HepG2 (cell line): Measurements from ENCODE around the gene RAB3C. TPM values are rescaled to one million over a fixed set of nuclear protein-coding genes. Genes with fewer than 3 reads are reported as not detected.
A peak's percentile ranks its signal among the peaks of the same experiment; 100 is the strongest.

ENCODE experiments used
- CCAR2 ChIP-seq: fragments of 200-400 bp; formaldehyde crosslinking; optimal IDR thresholded peaks from 2 replicates; pipeline ENCODE3; 2018; ENCODE audit warnings: low read depth, mild to moderate bottlenecking, low read length, moderate library complexity
- IKZF4 ChIP-seq: sonication (generic); formaldehyde crosslinking; IDR thresholded peaks from 2 replicates; pipeline ENCODE4 v1.5.1; 2020; ENCODE audit warnings: borderline replicate concordance, mild to moderate bottlenecking, low read depth, missing genetic modification reagents; ENCODE audit errors: not compliant biosample characterization
- SNRNP70 ChIP-seq: fragments of 200-400 bp; formaldehyde crosslinking; IDR thresholded peaks from 2 replicates; pipeline ENCODE4 v1.6.1; 2017; ENCODE audit warnings: mild to moderate bottlenecking, low read depth, low read length, moderate library complexity
- SOX13 ChIP-seq, 3 experiments: fragments of 450-650 bp in 1 of 3; sonication (generic) in 1 of 3; formaldehyde crosslinking in 1 of 3; IDR thresholded peaks in 2 of 3; conservative IDR thresholded peaks in 1 of 3; 2 replicates each; pipeline versions ENCODE4 v1.5.0 to v1.6.1; 2016 to 2020; ENCODE audit warnings: antibody characterized with exemption in 1 of 3, mild to moderate bottlenecking in 1 of 3, missing compliant biosample characterization in 1 of 3, missing genetic modification reagents in 1 of 3, moderate library complexity in 1 of 3
- ZBTB8A ChIP-seq: sonication (generic); formaldehyde crosslinking; IDR thresholded peaks from 2 replicates; pipeline ENCODE4 v1.4.0; 2020; ENCODE audit warnings: mild to moderate bottlenecking, low read depth, missing genetic modification reagents, borderline replicate concordance
- ZFP41 ChIP-seq: sonication (generic); formaldehyde crosslinking; IDR thresholded peaks from 2 replicates; pipeline ENCODE4 v1.4.0; 2020; ENCODE audit warnings: mild to moderate bottlenecking, missing genetic modification reagents, borderline replicate concordance
- ZFY ChIP-seq: sonication (generic); formaldehyde crosslinking; IDR thresholded peaks from 2 replicates; pipeline ENCODE4 v1.4.0; 2020; ENCODE audit warnings: missing genetic modification reagents
- ZNF329 ChIP-seq: sonication (generic); formaldehyde crosslinking; IDR thresholded peaks from 2 replicates; pipeline ENCODE4 v1.9.0; 2021; ENCODE audit warnings: low read depth, mild to moderate bottlenecking, missing genetic modification reagents
- ZNF605 ChIP-seq: sonication (generic); formaldehyde crosslinking; IDR thresholded peaks from 2 replicates; pipeline ENCODE4 v1.8.0; 2022; ENCODE audit warnings: mild to moderate bottlenecking, missing genetic modification reagents
- ZNF7 ChIP-seq: IDR thresholded peaks from 2 replicates; pipeline ENCODE4 v1.6.1; 2016; ENCODE audit warnings: missing biosample characterization, missing genetic modification reagents
- ZNF761 ChIP-seq: sonication (generic); formaldehyde crosslinking; conservative IDR thresholded peaks from 2 replicates; pipeline ENCODE4 v1.4.0; 2020; ENCODE audit warnings: mild to moderate bottlenecking, missing genetic modification reagents
- ZNF780A ChIP-seq: sonication (generic); formaldehyde crosslinking; IDR thresholded peaks from 2 replicates; pipeline ENCODE4 v1.8.0; 2022; ENCODE audit warnings: mild to moderate bottlenecking, missing genetic modification reagents, moderate library complexity
- ZSCAN31 ChIP-seq: sonication (generic); formaldehyde crosslinking; IDR thresholded peaks from 2 replicates; pipeline ENCODE4 v1.5.0; 2020; ENCODE audit warnings: low read depth, mild to moderate bottlenecking, missing genetic modification reagents
- polyA plus RNA-seq, 8 experiments: library from polyadenylated mRNA; depleted of rRNA in 3 of 8; stranded (reverse) in 7 of 8; unstranded in 1 of 8; fragments of >200 nt; fragmentation: Illumina TruSeq in 4 of 8; extraction: Trizol in 4 of 8; gene quantifications; 2 replicates each; pipeline versions ENCODE4 v1.2.1 to v1.2.3, GENCODE V29; 2011 to 2016; ENCODE audit warnings: low read depth in 4 of 8, missing spikeins in 1 of 8, mixed read lengths in 1 of 8; ENCODE audit not compliant: insufficient read depth in 1 of 8
- total RNA-seq, 5 experiments: library from RNA; depleted of rRNA; stranded (reverse); fragments of >200 nt; fragmentation: Illumina TruSeq; extraction: Trizol; gene quantifications; 2 replicates each; pipeline ENCODE4 v1.2.3, GENCODE V29; 2016; ENCODE audit warnings: low read depth in 1 of 5
- TF ChIP-seq, protein P1 (sequence below): sonication (generic); formaldehyde crosslinking; conservative IDR thresholded peaks from 2 replicates; pipeline ENCODE4 v1.8.0; 2022; ENCODE audit warnings: missing genetic modification reagents
- TF ChIP-seq, protein P2 (sequence below): sonication (generic); formaldehyde crosslinking; IDR thresholded peaks from 2 replicates; pipeline ENCODE4 v1.5.0; 2020; ENCODE audit warnings: mild to moderate bottlenecking, missing genetic modification reagents
- TF ChIP-seq, protein P3 (sequence below): sonication (generic); formaldehyde crosslinking; IDR thresholded peaks from 2 replicates; pipeline ENCODE4 v1.5.0; 2020; ENCODE audit warnings: mild to moderate bottlenecking, missing genetic modification reagents, borderline replicate concordance

The RAB3C gene
- total and polyA plus RNA-seq, 2 of the 13 experiments (the other 11 are each of a cell fraction or from before 2014, with no cell fraction given), result not detected

DNA sequence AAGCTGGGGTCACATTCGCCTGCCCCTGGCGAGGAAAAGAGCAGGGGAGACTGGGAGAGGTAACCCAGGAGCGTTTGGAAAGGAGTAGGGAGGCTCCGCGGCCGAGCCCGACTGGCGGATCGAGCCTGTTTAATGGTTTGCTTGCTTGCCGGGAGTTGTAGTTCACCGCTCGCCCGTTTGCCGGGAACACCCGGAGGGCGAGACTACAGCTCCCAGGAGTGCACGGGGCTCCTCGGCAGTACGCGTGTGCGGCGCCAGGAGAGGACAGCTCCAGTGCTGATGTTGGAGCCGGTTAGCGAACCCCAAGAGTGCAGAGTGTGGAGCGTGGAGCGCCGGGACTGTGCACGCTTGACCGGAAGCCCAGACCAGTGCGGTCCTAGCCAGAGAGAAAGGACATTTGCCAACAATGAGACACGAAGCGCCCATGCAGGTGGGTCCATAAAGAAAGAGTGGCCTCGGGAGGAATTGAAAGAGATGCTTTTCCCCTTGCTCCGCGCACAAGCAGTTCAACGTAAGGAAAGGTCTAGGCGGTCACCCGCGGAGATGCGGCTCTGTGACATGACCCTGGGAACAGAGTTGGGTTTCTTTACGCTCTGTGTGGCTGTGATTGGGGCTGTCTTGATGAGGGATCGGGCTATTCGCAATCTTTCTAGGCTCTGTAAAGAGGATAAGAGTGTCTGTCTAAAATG, at the start of gene RAB3C (continued):
- TF ChIP-seq, protein P1, sequence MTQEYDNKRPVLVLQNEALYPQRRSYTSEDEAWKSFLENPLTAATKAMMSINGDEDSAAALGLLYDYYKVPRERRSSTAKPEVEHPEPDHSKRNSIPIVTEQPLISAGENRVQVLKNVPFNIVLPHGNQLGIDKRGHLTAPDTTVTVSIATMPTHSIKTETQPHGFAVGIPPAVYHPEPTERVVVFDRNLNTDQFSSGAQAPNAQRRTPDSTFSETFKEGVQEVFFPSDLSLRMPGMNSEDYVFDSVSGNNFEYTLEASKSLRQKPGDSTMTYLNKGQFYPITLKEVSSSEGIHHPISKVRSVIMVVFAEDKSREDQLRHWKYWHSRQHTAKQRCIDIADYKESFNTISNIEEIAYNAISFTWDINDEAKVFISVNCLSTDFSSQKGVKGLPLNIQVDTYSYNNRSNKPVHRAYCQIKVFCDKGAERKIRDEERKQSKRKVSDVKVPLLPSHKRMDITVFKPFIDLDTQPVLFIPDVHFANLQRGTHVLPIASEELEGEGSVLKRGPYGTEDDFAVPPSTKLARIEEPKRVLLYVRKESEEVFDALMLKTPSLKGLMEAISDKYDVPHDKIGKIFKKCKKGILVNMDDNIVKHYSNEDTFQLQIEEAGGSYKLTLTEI (CRISPR knock-in tag), result no peak
- TF ChIP-seq ZSCAN31 (CRISPR knock-in tag) (no peak; the same call in 1 of the 2 replicates), ZNF329 (CRISPR knock-in tag) (peak; percentile 43; the same call in 1 of the 2 replicates), ZNF761 (peak; percentile 58; the same call in 1 of the 2 replicates), ZNF605 (CRISPR knock-in tag) (peak; percentile 60), ZNF7 (CRISPR knock-in tag) (no peak), ZBTB8A (CRISPR knock-in tag) (no peak), ZNF780A (CRISPR knock-in tag) (no peak; the same call in 1 of the 2 replicates), ZFP41 (CRISPR knock-in tag) (no peak), ZFY (peak; percentile 65), SOX13 (IDR thresholded peaks at IDR 0.05) (no peak), SOX13 (CRISPR knock-in tag; conservative IDR thresholded peaks at IDR 0.05 in 1 of 2, IDR thresholded peaks at IDR 0.05 in 1 of 2) (no peak), CCAR2 (no peak), IKZF4 (CRISPR knock-in tag) (no peak), SNRNP70 (no peak)
- TF ChIP-seq, protein P2, sequence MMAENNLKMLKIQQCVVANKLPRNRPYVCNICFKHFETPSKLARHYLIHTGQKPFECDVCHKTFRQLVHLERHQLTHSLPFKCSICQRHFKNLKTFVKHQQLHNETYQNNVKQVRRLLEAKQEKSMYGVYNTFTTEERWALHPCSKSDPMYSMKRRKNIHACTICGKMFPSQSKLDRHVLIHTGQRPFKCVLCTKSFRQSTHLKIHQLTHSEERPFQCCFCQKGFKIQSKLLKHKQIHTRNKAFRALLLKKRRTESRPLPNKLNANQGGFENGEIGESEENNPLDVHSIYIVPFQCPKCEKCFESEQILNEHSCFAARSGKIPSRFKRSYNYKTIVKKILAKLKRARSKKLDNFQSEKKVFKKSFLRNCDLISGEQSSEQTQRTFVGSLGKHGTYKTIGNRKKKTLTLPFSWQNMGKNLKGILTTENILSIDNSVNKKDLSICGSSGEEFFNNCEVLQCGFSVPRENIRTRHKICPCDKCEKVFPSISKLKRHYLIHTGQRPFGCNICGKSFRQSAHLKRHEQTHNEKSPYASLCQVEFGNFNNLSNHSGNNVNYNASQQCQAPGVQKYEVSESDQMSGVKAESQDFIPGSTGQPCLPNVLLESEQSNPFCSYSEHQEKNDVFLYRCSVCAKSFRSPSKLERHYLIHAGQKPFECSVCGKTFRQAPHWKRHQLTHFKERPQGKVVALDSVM, result no peak
- TF ChIP-seq, protein P3, sequence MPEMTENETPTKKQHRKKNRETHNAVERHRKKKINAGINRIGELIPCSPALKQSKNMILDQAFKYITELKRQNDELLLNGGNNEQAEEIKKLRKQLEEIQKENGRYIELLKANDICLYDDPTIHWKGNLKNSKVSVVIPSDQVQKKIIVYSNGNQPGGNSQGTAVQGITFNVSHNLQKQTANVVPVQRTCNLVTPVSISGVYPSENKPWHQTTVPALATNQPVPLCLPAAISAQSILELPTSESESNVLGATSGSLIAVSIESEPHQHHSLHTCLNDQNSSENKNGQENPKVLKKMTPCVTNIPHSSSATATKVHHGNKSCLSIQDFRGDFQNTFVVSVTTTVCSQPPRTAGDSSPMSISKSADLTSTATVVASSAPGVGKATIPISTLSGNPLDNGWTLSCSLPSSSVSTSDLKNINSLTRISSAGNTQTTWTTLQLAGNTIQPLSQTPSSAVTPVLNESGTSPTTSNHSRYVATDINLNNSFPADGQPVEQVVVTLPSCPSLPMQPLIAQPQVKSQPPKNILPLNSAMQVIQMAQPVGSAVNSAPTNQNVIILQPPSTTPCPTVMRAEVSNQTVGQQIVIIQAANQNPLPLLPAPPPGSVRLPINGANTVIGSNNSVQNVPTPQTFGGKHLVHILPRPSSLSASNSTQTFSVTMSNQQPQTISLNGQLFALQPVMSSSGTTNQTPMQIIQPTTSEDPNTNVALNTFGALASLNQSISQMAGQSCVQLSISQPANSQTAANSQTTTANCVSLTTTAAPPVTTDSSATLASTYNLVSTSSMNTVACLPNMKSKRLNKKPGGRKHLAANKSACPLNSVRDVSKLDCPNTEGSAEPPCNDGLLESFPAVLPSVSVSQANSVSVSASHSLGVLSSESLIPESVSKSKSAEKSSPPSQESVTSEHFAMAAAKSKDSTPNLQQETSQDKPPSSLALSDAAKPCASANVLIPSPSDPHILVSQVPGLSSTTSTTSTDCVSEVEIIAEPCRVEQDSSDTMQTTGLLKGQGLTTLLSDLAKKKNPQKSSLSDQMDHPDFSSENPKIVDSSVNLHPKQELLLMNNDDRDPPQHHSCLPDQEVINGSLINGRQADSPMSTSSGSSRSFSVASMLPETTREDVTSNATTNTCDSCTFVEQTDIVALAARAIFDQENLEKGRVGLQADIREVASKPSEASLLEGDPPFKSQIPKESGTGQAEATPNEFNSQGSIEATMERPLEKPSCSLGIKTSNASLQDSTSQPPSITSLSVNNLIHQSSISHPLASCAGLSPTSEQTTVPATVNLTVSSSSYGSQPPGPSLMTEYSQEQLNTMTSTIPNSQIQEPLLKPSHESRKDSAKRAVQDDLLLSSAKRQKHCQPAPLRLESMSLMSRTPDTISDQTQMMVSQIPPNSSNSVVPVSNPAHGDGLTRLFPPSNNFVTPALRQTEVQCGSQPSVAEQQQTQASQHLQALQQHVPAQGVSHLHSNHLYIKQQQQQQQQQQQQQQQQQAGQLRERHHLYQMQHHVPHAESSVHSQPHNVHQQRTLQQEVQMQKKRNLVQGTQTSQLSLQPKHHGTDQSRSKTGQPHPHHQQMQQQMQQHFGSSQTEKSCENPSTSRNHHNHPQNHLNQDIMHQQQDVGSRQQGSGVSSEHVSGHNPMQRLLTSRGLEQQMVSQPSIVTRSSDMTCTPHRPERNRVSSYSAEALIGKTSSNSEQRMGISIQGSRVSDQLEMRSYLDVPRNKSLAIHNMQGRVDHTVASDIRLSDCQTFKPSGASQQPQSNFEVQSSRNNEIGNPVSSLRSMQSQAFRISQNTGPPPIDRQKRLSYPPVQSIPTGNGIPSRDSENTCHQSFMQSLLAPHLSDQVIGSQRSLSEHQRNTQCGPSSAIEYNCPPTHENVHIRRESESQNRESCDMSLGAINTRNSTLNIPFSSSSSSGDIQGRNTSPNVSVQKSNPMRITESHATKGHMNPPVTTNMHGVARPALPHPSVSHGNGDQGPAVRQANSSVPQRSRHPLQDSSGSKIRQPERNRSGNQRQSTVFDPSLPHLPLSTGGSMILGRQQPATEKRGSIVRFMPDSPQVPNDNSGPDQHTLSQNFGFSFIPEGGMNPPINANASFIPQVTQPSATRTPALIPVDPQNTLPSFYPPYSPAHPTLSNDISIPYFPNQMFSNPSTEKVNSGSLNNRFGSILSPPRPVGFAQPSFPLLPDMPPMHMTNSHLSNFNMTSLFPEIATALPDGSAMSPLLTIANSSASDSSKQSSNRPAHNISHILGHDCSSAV (CRISPR knock-in tag), result 0 out of 2 replicates have a peak, but pooled peaks have one; percentile 36
